Activated T-helper 1 cell treated with anti-CD3 and anti-CD28 coated beads, Interleukin-12 subunit alpha, Interleukin-12 subunit beta, Interleukin-2, Interleukin-4 antibody, amounts not matched to agents 30 ng/mL and 10 ng/mL and 1 ng/mL, durations not matched to agents 14 hours and 24 hours and 36 hours (primary cell): ENCODE measurements around the gene CCDC149. TPM values are rescaled to one million over a fixed set of nuclear protein-coding genes. Genes with fewer than 3 reads are reported as not detected.

Experiments
- DNase-seq: peaks from one replicate; pipeline ENCODE4 v3.0.0; 2021; ENCODE audit warnings: low spot score
- H3K27ac Mint-ChIP-seq: one replicate; pipeline ENCODE4 v1.8.0; 2021; ENCODE audit warnings: mild to moderate bottlenecking, mixed read lengths
- H3K27me3 Mint-ChIP-seq: one replicate; pipeline ENCODE4 v1.8.0; 2022; ENCODE audit warnings: mild to moderate bottlenecking, moderate library complexity, mixed read lengths; ENCODE audit not compliant: insufficient read depth
- H3K36me3 Mint-ChIP-seq: one replicate; pipeline ENCODE4 v1.8.0; 2021; ENCODE audit warnings: low read depth, mixed read lengths
- H3K4me1 Mint-ChIP-seq: one replicate; pipeline ENCODE4 v1.8.0; 2021; ENCODE audit warnings: low read depth, mixed read lengths
- H3K4me3 Mint-ChIP-seq: one replicate; pipeline ENCODE4 v1.8.0; 2021; ENCODE audit warnings: mild to moderate bottlenecking, moderate library complexity, mixed read lengths
- H3K9me3 Mint-ChIP-seq: one replicate; pipeline ENCODE4 v1.8.0; 2021; ENCODE audit warnings: mixed read lengths
- intact Hi-C: fragments of 100-400 bp; cut with micrococcal nuclease; formaldehyde crosslinking; loops from one replicate; pipeline ENCODE4 v1.15.1; 2024
- total RNA-seq: library from RNA; stranded (reverse); gene quantifications from 2 replicates; pipeline ENCODE4 v1.2.3, GENCODE V29; 2022

CCDC149 gene
- total RNA-seq, 1 donor from 2014 or later, result not detected

- Mint-ChIP-seq H3K4me1 (no peaks in the 10 kb centered on the region), H3K4me3 (no peak overlapping the region), H3K27me3 (no peaks in the 10 kb centered on the region), H3K9me3 (peaks cover 21% of the 10 kb centered on the region), H3K36me3 (no peaks in the 10 kb centered on the region), H3K27ac (no peak overlapping the region)
- DNase-seq, result no peak
- intact Hi-C loops, result no loop called here
Observed at GRCh38 chr4:24865401-24865800, 47.4 kb downstream of the CCDC149 start.

DNA sequence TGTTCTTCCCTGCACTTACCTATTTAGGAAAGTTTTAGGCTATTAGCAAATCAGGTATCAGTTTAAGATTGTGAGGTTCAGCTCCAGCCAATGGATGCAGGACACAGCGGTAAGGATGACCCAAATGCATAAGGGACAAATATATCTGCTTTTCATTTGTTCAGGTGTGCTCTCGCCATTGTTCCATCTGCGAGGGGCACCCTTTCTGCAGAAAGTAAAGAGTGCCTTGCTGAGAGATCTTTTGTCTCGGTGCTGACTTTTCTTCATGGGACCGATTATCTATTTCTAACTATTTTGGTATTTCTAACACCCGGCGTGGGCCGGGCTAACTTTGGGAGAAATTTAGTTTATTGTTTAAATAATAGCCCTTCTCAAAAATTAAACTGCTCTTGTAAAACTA lies 49.0 kb downstream of the CCDC149 start:
- Mint-ChIP-seq H3K36me3 (no peaks in the 10 kb centered on the region), H3K27ac (no peak overlapping the region), H3K9me3 (peaks cover 21% of the 10 kb centered on the region), H3K4me1 (no peaks in the 10 kb centered on the region), H3K27me3 (no peaks in the 10 kb centered on the region), H3K4me3 (no peak overlapping the region)
- intact Hi-C loops, result no loop called here
- no peak for DNase-seq

DNA sequence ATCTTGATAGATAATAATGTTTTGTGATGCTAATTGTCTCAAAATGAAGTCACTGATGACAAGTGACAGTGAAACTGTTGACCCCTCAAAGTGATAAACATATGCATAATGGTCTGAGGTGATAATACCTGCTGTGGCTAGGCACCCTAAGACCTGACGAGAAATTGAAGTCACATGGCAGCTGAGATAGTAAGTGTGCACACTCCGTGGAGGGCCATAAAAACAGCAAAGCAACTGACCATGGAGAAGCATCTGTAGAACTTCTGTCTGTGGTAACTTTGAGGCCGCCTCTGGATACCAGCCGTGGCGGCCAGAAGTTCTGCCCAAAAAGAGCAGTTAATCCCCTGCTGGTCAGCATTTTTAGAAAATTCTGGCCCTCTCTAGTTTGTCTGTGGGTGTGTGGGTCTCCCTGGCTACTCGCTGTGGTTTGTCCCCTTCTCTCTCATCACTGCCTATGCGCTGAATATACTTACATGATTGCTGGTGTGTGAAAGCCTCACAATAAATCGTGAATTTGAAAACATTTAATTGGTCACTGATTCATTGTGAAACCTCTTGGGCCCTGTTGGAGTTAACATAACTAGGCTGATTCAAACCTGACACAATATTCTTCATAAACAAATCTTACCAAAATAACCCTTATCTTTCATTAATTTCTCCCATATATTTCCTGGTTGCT lies 50.6 kb downstream of the CCDC149 start:
- no peak for DNase-seq
- intact Hi-C loops, result no loop called here
- H3K4me3 Mint-ChIP-seq, result no peak overlapping the region
- no peak overlapping the region for H3K27ac Mint-ChIP-seq
- peaks cover 21% of the 10 kb centered on the region for H3K9me3 Mint-ChIP-seq
- H3K27me3 Mint-ChIP-seq, result peaks cover 6% of the 10 kb centered on the region
- no peaks in the 10 kb centered on the region for H3K4me1 Mint-ChIP-seq
- no peaks in the 10 kb centered on the region for H3K36me3 Mint-ChIP-seq

- DNase-seq, result no peak
- intact Hi-C loops, result no loop called here
- Mint-ChIP-seq H3K36me3 (no peaks in the 10 kb centered on the region), H3K27ac (no peak overlapping the region), H3K27me3 (peaks cover 6% of the 10 kb centered on the region), H3K9me3 (peaks cover 7% of the 10 kb centered on the region), H3K4me1 (no peaks in the 10 kb centered on the region), H3K4me3 (no peak overlapping the region)
Observed at GRCh38 chr4:24858550-24858949, 54.3 kb downstream of the CCDC149 start.

DNA sequence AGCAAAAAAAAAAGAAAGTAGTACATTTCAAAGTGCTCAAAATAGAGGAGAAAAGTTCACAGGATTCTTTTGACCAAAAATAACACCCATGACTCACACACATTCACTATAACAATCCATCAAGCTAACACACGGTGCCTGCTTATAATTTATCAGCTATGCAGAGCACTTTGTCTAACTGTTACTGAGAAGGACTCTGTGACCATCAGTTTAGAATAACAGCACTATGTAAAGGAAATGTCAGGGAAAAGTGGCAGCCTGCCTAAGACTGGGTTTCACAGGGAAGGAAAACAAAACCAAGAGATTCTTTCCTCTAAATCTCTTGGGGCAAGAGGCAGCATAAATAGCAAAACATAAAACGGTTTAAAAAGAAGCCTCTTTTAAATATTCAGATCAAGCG lies 54.8 kb downstream of the CCDC149 start:
- H3K9me3 Mint-ChIP-seq, result peaks cover 5% of the 10 kb centered on the region
- intact Hi-C loops, result no loop called here
- H3K36me3 Mint-ChIP-seq, result no peaks in the 10 kb centered on the region
- no peak overlapping the region for H3K27ac Mint-ChIP-seq
- no peaks in the 10 kb centered on the region for H3K4me1 Mint-ChIP-seq
- no peak for DNase-seq
- peaks cover 6% of the 10 kb centered on the region for H3K27me3 Mint-ChIP-seq
- no peak overlapping the region for H3K4me3 Mint-ChIP-seq

DNA sequence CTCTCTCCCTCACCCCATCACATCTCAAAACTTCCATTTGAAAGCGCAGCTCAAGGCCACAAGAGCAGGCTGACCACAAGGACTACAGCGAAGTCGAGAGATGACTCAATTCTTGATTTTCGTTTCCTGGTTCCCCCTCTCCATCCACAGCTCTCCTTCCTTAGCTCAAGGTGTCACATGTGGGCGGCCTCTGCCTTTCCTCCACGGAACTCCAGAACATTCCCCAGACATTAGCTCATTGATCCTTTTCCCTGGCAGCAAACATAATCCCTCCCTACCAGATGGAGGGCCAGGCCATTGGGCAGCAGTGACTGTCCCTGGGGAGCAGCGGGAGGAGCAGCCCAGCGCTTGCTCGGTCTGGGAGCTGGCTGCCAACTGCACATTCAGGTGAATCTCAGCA lies 56.3 kb downstream of the CCDC149 start:
- intact Hi-C loops, result no loop called here
- no peak for DNase-seq
- H3K9me3 Mint-ChIP-seq, result peaks cover 5% of the 10 kb centered on the region
- H3K4me1 Mint-ChIP-seq, result no peaks in the 10 kb centered on the region
- H3K27me3 Mint-ChIP-seq, result peaks cover 6% of the 10 kb centered on the region
- no peak overlapping the region for H3K4me3 Mint-ChIP-seq
- H3K27ac Mint-ChIP-seq, result no peak overlapping the region
- H3K36me3 Mint-ChIP-seq, result no peaks in the 10 kb centered on the region

- H3K9me3 Mint-ChIP-seq, result no peaks in the 10 kb centered on the region
- no peaks in the 10 kb centered on the region for H3K4me1 Mint-ChIP-seq
- DNase-seq, result no peak
- intact Hi-C loops, result no loop called here
- no peak overlapping the region for H3K27ac Mint-ChIP-seq
- H3K27me3 Mint-ChIP-seq, result peaks cover 6% of the 10 kb centered on the region
- H3K36me3 Mint-ChIP-seq, result no peaks in the 10 kb centered on the region
- no peak overlapping the region for H3K4me3 Mint-ChIP-seq
Observed at GRCh38 chr4:24855741-24856140, 57.1 kb downstream of the CCDC149 start.

GRCh38 chr4:24853142-24853541 lies 59.7 kb downstream of the CCDC149 start:
- Mint-ChIP-seq H3K4me3 (no peak overlapping the region), H3K4me1 (no peaks in the 10 kb centered on the region), H3K27me3 (peaks cover 5% of the 10 kb centered on the region), H3K36me3 (no peaks in the 10 kb centered on the region), H3K9me3 (no peaks in the 10 kb centered on the region), H3K27ac (no peak overlapping the region)
- no peak for DNase-seq
- intact Hi-C loops, result no loop called here

DNA sequence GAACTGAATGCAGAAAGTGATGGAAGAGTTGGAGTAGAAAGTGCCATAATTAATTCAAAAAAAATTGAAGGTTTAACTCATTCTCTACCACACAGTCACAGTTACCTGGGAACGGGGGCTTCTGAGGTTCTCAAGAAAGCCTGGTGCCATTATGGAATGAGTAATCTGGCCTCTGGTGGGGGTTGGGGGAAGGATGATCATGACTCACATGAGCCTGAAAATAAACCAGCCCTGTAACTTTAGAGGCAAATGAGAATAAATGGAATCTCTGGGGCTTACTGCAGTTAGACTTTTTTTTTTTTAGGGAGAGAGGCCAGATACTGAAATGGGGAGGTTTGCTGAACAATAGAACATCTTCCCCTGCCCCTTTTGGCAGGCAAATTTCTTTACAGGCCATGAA lies 62.2 kb downstream of the CCDC149 start:
- Mint-ChIP-seq H3K4me3 (no peak overlapping the region), H3K9me3 (no peaks in the 10 kb centered on the region), H3K27ac (no peak overlapping the region), H3K4me1 (no peaks in the 10 kb centered on the region), H3K36me3 (no peaks in the 10 kb centered on the region), H3K27me3 (no peaks in the 10 kb centered on the region)
- intact Hi-C loops, result no loop called here
- no peak for DNase-seq

- Mint-ChIP-seq H3K4me1 (no peaks in the 10 kb centered on the region), H3K4me3 (no peak overlapping the region), H3K9me3 (no peaks in the 10 kb centered on the region), H3K27ac (no peak overlapping the region), H3K27me3 (no peaks in the 10 kb centered on the region), H3K36me3 (no peaks in the 10 kb centered on the region)
- intact Hi-C loops, result no loop called here
- no peak for DNase-seq
Observed at GRCh38 chr4:24849756-24850155, 63.1 kb downstream of the CCDC149 start.

- no peaks in the 10 kb centered on the region for H3K27me3 Mint-ChIP-seq
- no peaks in the 10 kb centered on the region for H3K4me1 Mint-ChIP-seq
- no peak for DNase-seq
- H3K36me3 Mint-ChIP-seq, result no peaks in the 10 kb centered on the region
- intact Hi-C loops, result no loop called here
- H3K4me3 Mint-ChIP-seq, result no peak overlapping the region
- no peaks in the 10 kb centered on the region for H3K9me3 Mint-ChIP-seq
- no peak overlapping the region for H3K27ac Mint-ChIP-seq
Observed at GRCh38 chr4:24849351-24849750, 63.5 kb downstream of the CCDC149 start.

- no peak overlapping the region for H3K4me3 Mint-ChIP-seq
- intact Hi-C loops, result no loop called here
- H3K9me3 Mint-ChIP-seq, result no peaks in the 10 kb centered on the region
Observed at GRCh38 chr4:24846716-24847115, 66.1 kb downstream of the CCDC149 start.

DNA sequence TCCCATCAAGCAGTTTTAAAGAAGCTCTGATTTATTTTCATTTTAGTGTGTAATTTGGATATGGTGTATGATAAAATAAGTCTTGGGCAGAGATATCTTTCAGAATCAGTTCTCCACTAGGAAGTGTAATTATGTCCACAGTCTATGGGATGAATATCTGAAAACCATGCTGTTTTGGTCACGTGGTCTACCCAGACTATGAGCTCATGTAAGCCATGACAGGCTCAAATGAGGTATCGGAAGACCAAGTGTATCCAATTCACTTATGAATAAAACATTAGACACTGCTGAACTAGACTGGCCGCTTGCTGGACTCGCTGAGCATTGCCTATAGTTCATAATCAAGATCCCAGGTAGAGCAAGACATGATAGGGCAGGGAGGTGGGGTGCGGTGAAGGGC lies 66.9 kb downstream of the CCDC149 start:
- no peak for DNase-seq
- no peak overlapping the region for H3K27ac Mint-ChIP-seq
- H3K9me3 Mint-ChIP-seq, result no peaks in the 10 kb centered on the region
- no peak overlapping the region for H3K4me3 Mint-ChIP-seq
- intact Hi-C loops, result no loop called here
- no peaks in the 10 kb centered on the region for H3K4me1 Mint-ChIP-seq
- H3K27me3 Mint-ChIP-seq, result no peaks in the 10 kb centered on the region
- no peaks in the 10 kb centered on the region for H3K36me3 Mint-ChIP-seq

More at GRCh38 chr4:24846716-24847115, 66.1 kb downstream of the CCDC149 start:
- Mint-ChIP-seq H3K27ac (no peak overlapping the region), H3K27me3 (no peaks in the 10 kb centered on the region), H3K4me1 (no peaks in the 10 kb centered on the region), H3K36me3 (no peaks in the 10 kb centered on the region)
- DNase-seq, result no peak

- Mint-ChIP-seq H3K4me1 (no peaks in the 10 kb centered on the region), H3K36me3 (no peaks in the 10 kb centered on the region), H3K4me3 (no peak overlapping the region), H3K27me3 (no peaks in the 10 kb centered on the region), H3K9me3 (no peaks in the 10 kb centered on the region), H3K27ac (no peak overlapping the region)
- no peak for DNase-seq
- intact Hi-C loops, result no loop called here
Observed at GRCh38 chr4:24845132-24845531, 67.7 kb downstream of the CCDC149 start.
